Urinary bladder (tissue), 4 donors: ENCODE data around the gene MOB3B. TPM values are rescaled to one million over a fixed set of nuclear protein-coding genes. Genes with fewer than 3 reads are reported as not detected.

Experiments used
- DNase-seq: peaks from one replicate; pipeline ENCODE4 v3.0.0-alpha.2; 2015; ENCODE audit errors: extremely low spot score
- H3K27ac ChIP-seq: one replicate; pipeline ENCODE4 v1.5.1; 2013; ENCODE audit warnings: low read depth, mild to moderate bottlenecking, moderate library complexity
- H3K36me3 ChIP-seq: one replicate; pipeline ENCODE4 v1.6.1; 2013; ENCODE audit warnings: mild to moderate bottlenecking, moderate library complexity; ENCODE audit not compliant: insufficient read depth
- H3K4me1 ChIP-seq: one replicate; pipeline ENCODE4 v1.6.1; 2013; ENCODE audit warnings: mild to moderate bottlenecking, moderate library complexity; ENCODE audit not compliant: insufficient read depth
- H3K4me3 ChIP-seq: one replicate; pipeline ENCODE4 v1.5.1; 2013; ENCODE audit warnings: low read depth, low read length
- WGBS: extraction: QIAGEN DNeasy Blood & Tissue Kit; methylation state at CpG from one replicate; pipeline ENCODE4 v1.1.7; 2013; 5-methylcytosine and 5-hydroxymethylcytosine counted together
- polyA plus RNA-seq: library from polyadenylated mRNA; stranded (reverse); fragments of 200-250 nt; gene quantifications from one replicate; pipeline ENCODE4 v1.2.3, GENCODE V29; 2013
- total RNA-seq: library from RNA; depleted of rRNA; stranded (reverse); fragments of >200 nt; gene quantifications from one replicate; pipeline ENCODE4 v1.2.3, GENCODE V29; 2014
- donor health status: healthy with polysubstance abuse.
- donor health status: healthy.

MOB3B gene
- total and polyA plus RNA-seq, 2 donors, result 3.8 to 8.0 TPM

GRCh38 chr9:27394154-27394825, 135.3 kb downstream of the MOB3B start:
- H3K27ac ChIP-seq, result no peak overlapping the region
- DNase-seq, result no peak
- 44% methylated on average over 4 of the region's 4 CpGs for WGBS
- no peaks in the 10 kb centered on the region for H3K36me3 ChIP-seq
- no peak overlapping the region for H3K4me3 ChIP-seq
- H3K4me1 ChIP-seq, result no peaks in the 10 kb centered on the region

GRCh38 chr9:27393054-27393846, 136.4 kb downstream of the MOB3B start:
- WGBS, result 90% methylated on average over 6 of the region's 6 CpGs
- H3K4me3 ChIP-seq, result no peak overlapping the region
- no peak for DNase-seq
- no peaks in the 10 kb centered on the region for H3K4me1 ChIP-seq
- no peak overlapping the region for H3K27ac ChIP-seq
- no peaks in the 10 kb centered on the region for H3K36me3 ChIP-seq

GRCh38 chr9:27392451-27392850, 137.2 kb downstream of the MOB3B start:
- Histone ChIP-seq H3K4me1 (no peaks in the 10 kb centered on the region), H3K4me3 (no peak overlapping the region), H3K36me3 (no peaks in the 10 kb centered on the region), H3K27ac (no peak overlapping the region)
- no peak for DNase-seq
- WGBS, result 96% methylated on average over 4 of the region's 4 CpGs

- no peak overlapping the region for H3K4me3 ChIP-seq
- DNase-seq, result no peak
- H3K27ac ChIP-seq, result no peak overlapping the region
- H3K4me1 ChIP-seq, result no peaks in the 10 kb centered on the region
- H3K36me3 ChIP-seq, result no peaks in the 10 kb centered on the region
- WGBS, result 79% methylated on average over 9 of the region's 9 CpGs
Measured at GRCh38 chr9:27391040-27391895, 138.3 kb downstream of the MOB3B start.

- 94% methylated on average over 2 of the region's 2 CpGs for WGBS
- Histone ChIP-seq H3K36me3 (no peaks in the 10 kb centered on the region), H3K27ac (no peak overlapping the region), H3K4me1 (no peaks in the 10 kb centered on the region), H3K4me3 (no peak overlapping the region)
- no peak for DNase-seq
Measured at GRCh38 chr9:27388150-27388549, 141.5 kb downstream of the MOB3B start.

GRCh38 chr9:27387722-27388121, 141.9 kb downstream of the MOB3B start:
- DNase-seq, result no peak
- WGBS, result 92% methylated on average over 3 of the region's 3 CpGs
- Histone ChIP-seq H3K27ac (no peak overlapping the region), H3K36me3 (no peaks in the 10 kb centered on the region), H3K4me3 (no peak overlapping the region), H3K4me1 (no peaks in the 10 kb centered on the region)

GRCh38 chr9:27386571-27387091, 143.0 kb downstream of the MOB3B start:
- Histone ChIP-seq H3K4me3 (no peak overlapping the region), H3K4me1 (no peaks in the 10 kb centered on the region), H3K27ac (no peak overlapping the region), H3K36me3 (no peaks in the 10 kb centered on the region)
- DNase-seq, result no peak
- WGBS, result 70% methylated on average over 4 of the region's 4 CpGs

GRCh38 chr9:27385606-27386322, 143.8 kb downstream of the MOB3B start:
- Histone ChIP-seq H3K27ac (no peak overlapping the region), H3K36me3 (no peaks in the 10 kb centered on the region), H3K4me1 (no peaks in the 10 kb centered on the region), H3K4me3 (no peak overlapping the region)
- peak; percentile 51 for DNase-seq
- 86% methylated on average over 4 of the region's 4 CpGs for WGBS

- WGBS, result 92% methylated on average over 5 of the region's 5 CpGs
- Histone ChIP-seq H3K4me3 (no peak overlapping the region), H3K4me1 (no peaks in the 10 kb centered on the region), H3K36me3 (no peaks in the 10 kb centered on the region), H3K27ac (no peak overlapping the region)
- no peak for DNase-seq
Measured at GRCh38 chr9:27384262-27385014, 145.2 kb downstream of the MOB3B start.

GRCh38 chr9:27383524-27383923, 146.1 kb downstream of the MOB3B start:
- Histone ChIP-seq H3K36me3 (no peaks in the 10 kb centered on the region), H3K4me1 (no peaks in the 10 kb centered on the region), H3K4me3 (no peak overlapping the region), H3K27ac (no peak overlapping the region)
- 94% methylated on average over 1 of the region's 1 CpG for WGBS
- DNase-seq, result no peak

- Histone ChIP-seq H3K36me3 (no peaks in the 10 kb centered on the region), H3K4me3 (no peak overlapping the region), H3K27ac (no peak overlapping the region), H3K4me1 (no peaks in the 10 kb centered on the region)
- DNase-seq, result no peak
- WGBS, result 96% methylated on average over 2 of the region's 2 CpGs
Measured at GRCh38 chr9:27382975-27383374, 146.6 kb downstream of the MOB3B start.

- no peaks in the 10 kb centered on the region for H3K36me3 ChIP-seq
- 74% methylated on average over 4 of the region's 4 CpGs for WGBS
- no peak for DNase-seq
- H3K27ac ChIP-seq, result no peak overlapping the region
- H3K4me1 ChIP-seq, result peaks cover 2% of the 10 kb centered on the region
- no peak overlapping the region for H3K4me3 ChIP-seq
Measured at GRCh38 chr9:27382308-27382707, 147.3 kb downstream of the MOB3B start.
